SK-N-SH (cell line): ENCODE results near the gene C1GALT1.

Experiments
- CTCF ChIP-seq: fragments of 200-600 bp; sonication (generic); IDR thresholded peaks from 2 replicates; pipeline ENCODE4 v1.6.1; 2017; ENCODE audit warnings: antibody characterized with exemption, mild to moderate bottlenecking, moderate library complexity
- ELF1 ChIP-seq: IDR thresholded peaks from 2 replicates; pipeline ENCODE4 v1.4.0; 2012
- GATA2 ChIP-seq: sonication (generic); formaldehyde crosslinking; IDR thresholded peaks from 2 replicates; pipeline ENCODE4 v1.5.0; 2020; ENCODE audit warnings: mild to moderate bottlenecking, missing genetic modification reagents
- NFIC ChIP-seq: IDR thresholded peaks from 2 replicates; pipeline ENCODE4 v1.4.0; 2012; ENCODE audit warnings: borderline replicate concordance
- POLR2AphosphoS5 ChIP-seq: IDR thresholded peaks from 2 replicates; pipeline ENCODE4 v1.6.1; 2012; ENCODE audit warnings: low read depth, low read length
- RAD21 ChIP-seq: IDR thresholded peaks from 2 replicates; pipeline ENCODE4 v1.6.1; 2012; ENCODE audit warnings: mild to moderate bottlenecking, low read length
- SIN3A ChIP-seq: IDR thresholded peaks from 2 replicates; pipeline ENCODE4 v1.6.1; 2012; ENCODE audit warnings: low read depth, mild to moderate bottlenecking, low read length, moderate library complexity, borderline replicate concordance
- TAF1 ChIP-seq: IDR thresholded peaks from 2 replicates; pipeline ENCODE4 v1.6.1; 2012; ENCODE audit warnings: low read depth, mild to moderate bottlenecking, low read length, moderate library complexity, borderline replicate concordance
- USF1 ChIP-seq: IDR thresholded peaks from 2 replicates; pipeline ENCODE4 v1.4.0; 2012; ENCODE audit warnings: low read depth, borderline replicate concordance
- YY1 ChIP-seq: IDR thresholded peaks from 2 replicates; pipeline ENCODE4 v1.4.0; 2012; ENCODE audit warnings: low read depth, mild to moderate bottlenecking
- TF ChIP-seq, protein P1 (sequence below): IDR thresholded peaks from 2 replicates; pipeline ENCODE4 v1.4.0; 2012; ENCODE audit warnings: low read depth
- TF ChIP-seq, protein P2 (sequence below): IDR thresholded peaks from 2 replicates; pipeline ENCODE4 v1.6.1; 2012; ENCODE audit warnings: mild to moderate bottlenecking, low read depth, low read length, moderate library complexity

DNA sequence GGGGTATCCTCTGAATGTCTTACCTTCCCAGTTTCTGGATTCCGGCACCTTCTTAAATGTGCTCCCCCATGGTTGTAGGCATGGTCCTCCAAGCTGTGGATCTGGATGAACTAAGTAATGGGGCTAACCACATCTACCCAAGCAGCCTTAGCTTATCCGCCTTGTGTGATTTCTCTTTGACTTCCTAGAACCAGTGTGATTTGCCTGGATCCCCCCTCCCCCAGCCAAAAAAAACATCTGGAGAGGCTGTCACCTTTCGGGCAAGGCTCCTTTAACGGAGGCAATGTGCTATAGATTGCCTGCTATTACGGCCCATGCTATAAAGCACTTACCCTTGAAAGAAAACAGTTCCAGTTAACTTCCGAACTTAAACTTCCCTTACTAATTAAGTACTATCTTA lies 33.9 kb downstream of the C1GALT1 start:
- no peak for TF ChIP-seq CTCF
- no peak for TF ChIP-seq GATA2 (CRISPR knock-in tag)
- no peak for TF ChIP-seq SIN3A
- no peak for TF ChIP-seq RAD21
- TF ChIP-seq YY1: no peak
- TF ChIP-seq, protein P1, sequence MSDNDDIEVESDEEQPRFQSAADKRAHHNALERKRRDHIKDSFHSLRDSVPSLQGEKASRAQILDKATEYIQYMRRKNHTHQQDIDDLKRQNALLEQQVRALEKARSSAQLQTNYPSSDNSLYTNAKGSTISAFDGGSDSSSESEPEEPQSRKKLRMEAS: no peak
- TF ChIP-seq ELF1: no peak
- TF ChIP-seq USF1: no peak
- TF ChIP-seq, protein P2, sequence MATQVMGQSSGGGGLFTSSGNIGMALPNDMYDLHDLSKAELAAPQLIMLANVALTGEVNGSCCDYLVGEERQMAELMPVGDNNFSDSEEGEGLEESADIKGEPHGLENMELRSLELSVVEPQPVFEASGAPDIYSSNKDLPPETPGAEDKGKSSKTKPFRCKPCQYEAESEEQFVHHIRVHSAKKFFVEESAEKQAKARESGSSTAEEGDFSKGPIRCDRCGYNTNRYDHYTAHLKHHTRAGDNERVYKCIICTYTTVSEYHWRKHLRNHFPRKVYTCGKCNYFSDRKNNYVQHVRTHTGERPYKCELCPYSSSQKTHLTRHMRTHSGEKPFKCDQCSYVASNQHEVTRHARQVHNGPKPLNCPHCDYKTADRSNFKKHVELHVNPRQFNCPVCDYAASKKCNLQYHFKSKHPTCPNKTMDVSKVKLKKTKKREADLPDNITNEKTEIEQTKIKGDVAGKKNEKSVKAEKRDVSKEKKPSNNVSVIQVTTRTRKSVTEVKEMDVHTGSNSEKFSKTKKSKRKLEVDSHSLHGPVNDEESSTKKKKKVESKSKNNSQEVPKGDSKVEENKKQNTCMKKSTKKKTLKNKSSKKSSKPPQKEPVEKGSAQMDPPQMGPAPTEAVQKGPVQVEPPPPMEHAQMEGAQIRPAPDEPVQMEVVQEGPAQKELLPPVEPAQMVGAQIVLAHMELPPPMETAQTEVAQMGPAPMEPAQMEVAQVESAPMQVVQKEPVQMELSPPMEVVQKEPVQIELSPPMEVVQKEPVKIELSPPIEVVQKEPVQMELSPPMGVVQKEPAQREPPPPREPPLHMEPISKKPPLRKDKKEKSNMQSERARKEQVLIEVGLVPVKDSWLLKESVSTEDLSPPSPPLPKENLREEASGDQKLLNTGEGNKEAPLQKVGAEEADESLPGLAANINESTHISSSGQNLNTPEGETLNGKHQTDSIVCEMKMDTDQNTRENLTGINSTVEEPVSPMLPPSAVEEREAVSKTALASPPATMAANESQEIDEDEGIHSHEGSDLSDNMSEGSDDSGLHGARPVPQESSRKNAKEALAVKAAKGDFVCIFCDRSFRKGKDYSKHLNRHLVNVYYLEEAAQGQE: no peak
- TF ChIP-seq POLR2AphosphoS5: no peak
- no peak for TF ChIP-seq TAF1
- no peak for TF ChIP-seq NFIC
